Natural killer cell treated with Interleukin-12 subunit alpha and Interleukin-12 subunit beta and Interleukin-15 and Interleukin-18, amount 100 ng/mL, for 72 hours (primary cell): ENCODE measurements around the gene FBF1. TPM values are rescaled to one million over a fixed set of nuclear protein-coding genes. Genes with fewer than 3 reads are reported as not detected.

ENCODE experiments used
- total RNA-seq, 2 donors: library from RNA; stranded (reverse); gene quantifications; one replicate each; pipeline ENCODE4 v1.2.3, GENCODE V29; 2022

FBF1 gene
- total RNA-seq, 2 donors from 2014 or later: 10.2 to 34.4 TPM

Other genes starting within 250 kb of the FBF1 start
- under 1 TPM in 1 of 2 donors, not detected in 1; 0.90 TPM for gene ITGB4, start 219.6 kb downstream of the FBF1 start, total RNA-seq
- 10 to 100 TPM; 13.7 to 31.1 TPM for gene GALK1, start 175.8 kb downstream of the FBF1 start, total RNA-seq
- 10 to 100 TPM; 30.6 to 39.8 TPM for gene UNK, start 156.2 kb downstream of the FBF1 start, total RNA-seq
- 100 to 1,000 TPM; 270 to 289 TPM for gene UNC13D, start 96.6 kb downstream of the FBF1 start, total RNA-seq
- 100 to 1,000 TPM in 1 of 2 donors, 10 to 100 TPM in 1; 73.8 to 101 TPM for gene WBP2, start 85.7 kb downstream of the FBF1 start, total RNA-seq
- 1 to 10 TPM; 1.6 to 2.1 TPM for gene TRIM47, start 62.5 kb downstream of the FBF1 start, total RNA-seq
- gene TRIM65, start 44.1 kb downstream of the FBF1 start, total RNA-seq: 10 to 100 TPM; 17.2 to 42.1 TPM
- gene MRPL38, start 36.2 kb downstream of the FBF1 start, total RNA-seq: 100 to 1,000 TPM; 117 to 174 TPM
- 10 to 100 TPM; 36.8 to 44.6 TPM for gene ACOX1, start 38.1 kb upstream of the FBF1 start, total RNA-seq
- 10 to 100 TPM; 16.5 to 19.1 TPM for gene TEN1, start 38.2 kb upstream of the FBF1 start, total RNA-seq
- gene CDK3, start 59.8 kb upstream of the FBF1 start, total RNA-seq: 10 to 100 TPM in 1 of 2 donors, 1 to 10 TPM in 1; 9.8 to 16.2 TPM
- gene EVPL, start 86.3 kb upstream of the FBF1 start, total RNA-seq: under 1 TPM; 0.05 to 0.64 TPM
- 10 to 100 TPM; 96.2 to 98.4 TPM for gene SRP68, start 131.5 kb upstream of the FBF1 start, total RNA-seq
- gene GALR2, start 133.7 kb upstream of the FBF1 start, total RNA-seq: under 1 TPM; 0.21 to 0.75 TPM
- gene ZACN, start 138.1 kb upstream of the FBF1 start, total RNA-seq: 1 to 10 TPM in 1 of 2 donors, under 1 TPM in 1; 0.52 to 1.4 TPM
- gene EXOC7, start 162.7 kb upstream of the FBF1 start, total RNA-seq: 100 to 1,000 TPM; 134 to 163 TPM
- under 1 TPM; 0.48 to 0.95 TPM for gene FOXJ1, start 200.2 kb upstream of the FBF1 start, total RNA-seq